CD14-positive monocyte (primary cell): ENCODE results near the gene MZT1. TPM values are rescaled to one million over a fixed set of nuclear protein-coding genes. Genes with fewer than 3 reads are reported as not detected.

Experiments used
- DNase-seq, 3 donors: peaks; one replicate each; pipeline ENCODE4 v3.0.0-alpha.2; 2011 to 2022
- H2AFZ ChIP-seq: 2 replicates; pipeline ENCODE4 v1.6.0; 2012; ENCODE audit warnings: mild to moderate bottlenecking, low read depth, low read length, inconsistent platforms; ENCODE audit not compliant: insufficient read depth, poor library complexity, severe bottlenecking
- H3K27ac ChIP-seq, 2 donors: 1 replicate in 1 of 2; 2 replicates in 1 of 2; pipeline ENCODE4 v1.5.1; 2012 to 2013; ENCODE audit warnings: low read length in 2 of 2, control low read depth in 1 of 2, inconsistent platforms in 1 of 2, low read depth in 1 of 2, mild to moderate bottlenecking in 1 of 2
- H3K27me3 ChIP-seq, 2 donors: one replicate each; pipeline versions ENCODE4 v1.6.0 to v1.6.1; 2011 to 2013; ENCODE audit warnings: low read length in 2 of 2; ENCODE audit not compliant: control insufficient read depth in 2 of 2, insufficient read depth in 2 of 2
- H3K36me3 ChIP-seq, 2 donors: replicated peaks in 1 of 2; 1 replicate in 1 of 2; 2 replicates in 1 of 2; pipeline versions ENCODE4 v1.5.1 to v1.6.1; 2012 to 2013; ENCODE audit warnings: low read length in 2 of 2, control low read depth in 1 of 2, inconsistent platforms in 1 of 2, mild to moderate bottlenecking in 1 of 2; ENCODE audit not compliant: insufficient read depth in 2 of 2, control insufficient read depth in 1 of 2
- H3K4me1 ChIP-seq, 2 donors: 1 replicate in 1 of 2; 2 replicates in 1 of 2; pipeline versions ENCODE4 v1.5.1 to v1.6.1; 2012 to 2013; ENCODE audit warnings: low read length in 2 of 2, control low read depth in 1 of 2, inconsistent platforms in 1 of 2, mild to moderate bottlenecking in 1 of 2, moderate library complexity in 1 of 2; ENCODE audit not compliant: insufficient read depth in 2 of 2, control insufficient read depth in 1 of 2
- H3K4me2 ChIP-seq: replicated peaks from 2 replicates; pipeline ENCODE3; 2012; ENCODE audit warnings: low read length, moderate library complexity, mild to moderate bottlenecking; ENCODE audit not compliant: poor library complexity, severe bottlenecking; ENCODE audit errors: extremely low read depth
- H3K4me3 ChIP-seq, 3 experiments: fragments of 200-600 bp in 1 of 3; sonication (generic) in 1 of 3; replicated peaks in 1 of 3; 1 replicate in 2 of 3; 2 replicates in 1 of 3; pipeline ENCODE4 v1.5.1; 2011 to 2013; ENCODE audit warnings: low read length in 3 of 3, mild to moderate bottlenecking in 3 of 3, control low read depth in 2 of 3, low read depth in 2 of 3, inconsistent platforms in 1 of 3, moderate library complexity in 1 of 3
- H3K79me2 ChIP-seq: 2 replicates; pipeline ENCODE4 v1.6.0; 2012; ENCODE audit warnings: mild to moderate bottlenecking, control low read depth, inconsistent platforms, low read length, moderate library complexity; ENCODE audit not compliant: insufficient read depth
- H3K9ac ChIP-seq: 2 replicates; pipeline ENCODE4 v1.6.0; 2017; ENCODE audit warnings: low read length, mild to moderate bottlenecking; ENCODE audit not compliant: insufficient read depth, poor library complexity, severe bottlenecking
- H3K9me3 ChIP-seq, 2 donors: replicated peaks in 1 of 2; 1 replicate in 1 of 2; 2 replicates in 1 of 2; pipeline versions ENCODE4 v1.5.1 to v1.6.1; 2012 to 2013; ENCODE audit warnings: low read length in 2 of 2, control low read depth in 1 of 2; ENCODE audit not compliant: control insufficient read depth in 1 of 2, insufficient read depth in 1 of 2
- H4K20me1 ChIP-seq: 2 replicates; pipeline ENCODE4 v1.6.0; 2012; ENCODE audit warnings: mild to moderate bottlenecking, low read length, control low read depth, moderate library complexity; ENCODE audit not compliant: insufficient read depth
- H3K27ac Mint-ChIP-seq, 7 donors: one replicate each; pipeline ENCODE4 v1.8.0; 2020; ENCODE audit warnings: mild to moderate bottlenecking in 7 of 7, mixed read lengths in 7 of 7, moderate library complexity in 6 of 7, inconsistent platforms in 2 of 7
- H3K27me3 Mint-ChIP-seq, 3 donors: one replicate each; pipeline ENCODE4 v1.8.0; 2021 to 2022; ENCODE audit warnings: low read depth in 3 of 3, mild to moderate bottlenecking in 3 of 3, mixed read lengths in 3 of 3, moderate library complexity in 3 of 3, inconsistent platforms in 1 of 3
- H3K36me3 Mint-ChIP-seq, 2 donors: one replicate each; pipeline ENCODE4 v1.8.0; 2020; ENCODE audit warnings: mixed read lengths in 2 of 2, inconsistent platforms in 1 of 2, mild to moderate bottlenecking in 1 of 2
- H3K4me1 Mint-ChIP-seq: one replicate; pipeline ENCODE4 v1.8.0; 2020; ENCODE audit warnings: mild to moderate bottlenecking, mixed read lengths
- H3K4me3 Mint-ChIP-seq, 2 donors: one replicate each; pipeline ENCODE4 v1.8.0; 2020; ENCODE audit warnings: mild to moderate bottlenecking in 2 of 2, mixed read lengths in 2 of 2, moderate library complexity in 1 of 2
- H3K9me3 Mint-ChIP-seq, 7 donors: one replicate each; pipeline ENCODE4 v1.8.0; 2020 to 2022; ENCODE audit warnings: mixed read lengths in 7 of 7, mild to moderate bottlenecking in 6 of 7, moderate library complexity in 6 of 7, inconsistent platforms in 2 of 7
- CTCF ChIP-seq: fragments of 200-600 bp; IDR thresholded peaks from one replicate; pipeline ENCODE4 v1.8.0; 2022; ENCODE audit warnings: antibody characterized with exemption, mild to moderate bottlenecking
- WGBS: methylation state at CpG from one replicate; pipeline ENCODE4 v1.1.5; 2013; ENCODE audit warnings: missing lambda C conversion rate; ENCODE audit not compliant: insufficient coverage; 5-methylcytosine and 5-hydroxymethylcytosine counted together
- intact Hi-C, 2 donors: fragments of 100-400 bp; cut with micrococcal nuclease; formaldehyde crosslinking; loops; one replicate each; pipeline versions ENCODE4 v1.15.0 to v1.15.1; 2023
- polyA plus RNA-seq, 3 donors: library from polyadenylated mRNA; depleted of rRNA in 1 of 3; unstranded in 2 of 3; stranded (reverse) in 1 of 3; fragments of 300-500 nt in 2 of 3; fragments of >200 nt in 1 of 3; fragmentation: Illumina TruSeq in 2 of 3; gene quantifications; 1 replicate in 2 of 3; 2 replicates in 1 of 3; pipeline ENCODE4 v1.2.3, GENCODE V29; 2012 to 2021

Gene MZT1
- polyA plus RNA-seq, 3 donors, result 2.5 to 4.9 (median 2.9) TPM

GRCh38 chr13:72686766-72687165 lies 40.7 kb downstream of the MZT1 start:
- Histone ChIP-seq H3K9ac (no peak overlapping the region), H3K36me3 (no peaks in the 10 kb centered on the region), H3K27ac (no peak overlapping the region), H3K4me1 (no peaks in the 10 kb centered on the region), H3K4me2 (no peak overlapping the region), H3K4me3 (no peak overlapping the region), H3K79me2 (no peaks in the 10 kb centered on the region), H3K9me3 (no peaks in the 10 kb centered on the region), H2AFZ (no peak overlapping the region), H4K20me1 (no peaks in the 10 kb centered on the region), H3K27me3 (no peaks in the 10 kb centered on the region)
- no peak for DNase-seq
- WGBS, result no CpG with 5 or more reads among the region's 3 CpGs
- no peak overlapping the region for H3K4me3 Mint-ChIP-seq
- no peaks in the 10 kb centered on the region for H3K36me3 Mint-ChIP-seq
- peaks cover 3% of the 10 kb centered on the region for H3K4me1 Mint-ChIP-seq
- no peak overlapping the region for H3K27ac Mint-ChIP-seq
- intact Hi-C loops, result no loop called here
- peaks cover 0 to 11% (median 3%) of the 10 kb centered on the region in 7 donors for H3K9me3 Mint-ChIP-seq
- no peak for TF ChIP-seq CTCF
- H3K27me3 Mint-ChIP-seq, result no peaks in the 10 kb centered on the region

DNA sequence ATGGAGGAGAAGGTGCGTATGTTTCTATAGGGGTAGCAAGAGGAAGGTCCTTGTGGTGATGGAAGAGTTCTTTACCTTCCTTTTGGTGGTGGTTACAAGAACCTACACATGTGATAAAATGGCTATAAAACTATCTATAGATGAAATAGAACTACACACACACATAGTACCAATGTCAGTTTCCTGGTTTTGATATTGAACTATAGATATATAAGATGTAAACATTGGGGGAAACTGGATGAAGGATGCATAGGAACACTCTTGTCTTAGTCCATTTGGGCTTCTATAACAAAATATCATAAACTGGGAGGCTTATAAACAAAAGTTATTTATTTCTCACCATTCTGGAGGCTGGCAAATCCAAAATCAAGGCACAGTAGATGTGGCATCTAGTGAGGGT lies 47.1 kb downstream of the MZT1 start:
- H3K36me3 ChIP-seq, result no peaks in the 10 kb centered on the region
- H3K79me2 ChIP-seq, result no peaks in the 10 kb centered on the region
- no peak overlapping the region for H3K27ac ChIP-seq
- no peak for TF ChIP-seq CTCF
- H3K9me3 ChIP-seq, result no peaks in the 10 kb centered on the region
- H3K9ac ChIP-seq, result no peak overlapping the region
- no peak overlapping the region for H3K4me2 ChIP-seq
- H4K20me1 ChIP-seq, result no peaks in the 10 kb centered on the region
- H3K9me3 Mint-ChIP-seq, result peaks cover 0 to 5% (median 0%) of the 10 kb centered on the region in 7 donors
- H3K4me3 ChIP-seq, result no peak overlapping the region
- H3K4me3 Mint-ChIP-seq, result no peak overlapping the region
- no peak overlapping the region for H2AFZ ChIP-seq
- H3K4me1 Mint-ChIP-seq, result peaks cover 7% of the 10 kb centered on the region
- H3K27ac Mint-ChIP-seq, result no peak overlapping the region
- no CpG with 5 or more reads among the region's 1 CpG for WGBS
- intact Hi-C loops, result no loop called here
- no peak for DNase-seq
- H3K27me3 Mint-ChIP-seq, result no peaks in the 10 kb centered on the region
- peaks cover 0 to 5% of the 10 kb centered on the region in 2 donors for H3K4me1 ChIP-seq
- H3K27me3 ChIP-seq, result no peaks in the 10 kb centered on the region
- no peaks in the 10 kb centered on the region for H3K36me3 Mint-ChIP-seq
